GM18861 (cell line): ENCODE measurements around the gene FERMT3.
"Not testable (repeated sequence)": the region's sequence is repeated elsewhere in the genome, so short reads cannot be mapped to it uniquely, and the experiment has no call there.

Source experiments
- ATAC-seq: cut with Tn5 transposase; IDR thresholded peaks from one replicate; pipeline ENCODE4 v1.9.1; 2021; ENCODE audit not compliant: unreplicated experiment

FERMT3 gene

DNA sequence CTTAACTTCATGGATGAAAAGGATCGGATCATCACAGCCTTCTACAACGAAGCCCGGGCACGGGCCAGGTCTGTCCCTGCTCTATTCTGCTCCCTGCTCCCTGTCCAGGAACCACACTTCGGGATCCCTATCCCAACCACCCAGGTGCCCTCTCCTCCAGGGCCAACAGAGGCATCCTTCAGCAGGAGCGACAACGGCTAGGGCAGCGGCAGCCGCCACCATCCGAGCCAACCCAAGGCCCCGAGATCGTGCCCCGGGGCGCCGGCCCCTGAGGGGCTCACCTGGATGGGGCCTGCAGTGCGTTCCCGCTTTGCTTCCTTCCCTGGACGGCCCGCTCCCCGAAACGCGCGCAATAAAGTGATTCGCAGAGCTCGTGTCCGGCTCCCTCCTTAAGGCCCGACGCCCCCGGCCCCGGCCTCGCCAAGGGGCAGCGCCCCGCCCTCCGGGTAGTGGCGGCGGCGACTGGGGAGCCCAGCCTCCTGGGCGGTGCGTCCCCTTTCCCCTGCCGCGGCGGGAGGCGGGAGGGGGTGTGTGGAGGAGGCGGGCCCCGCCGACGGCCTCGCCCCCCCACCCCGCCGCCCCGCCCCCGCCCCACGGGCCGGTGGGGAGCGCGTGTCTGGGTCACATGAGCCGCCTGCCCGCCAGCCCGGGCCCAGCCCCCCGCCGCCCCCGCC lies 27.5 kb downstream of the FERMT3 start, which contains the start of gene VEGFB:
VEGFB (plus strand) TSS at position 672 of the 674 bp plus-strand sequence. CDS start 250 bp downstream, outside the sequence.
- peak; percentile 30 for ATAC-seq

DNA sequence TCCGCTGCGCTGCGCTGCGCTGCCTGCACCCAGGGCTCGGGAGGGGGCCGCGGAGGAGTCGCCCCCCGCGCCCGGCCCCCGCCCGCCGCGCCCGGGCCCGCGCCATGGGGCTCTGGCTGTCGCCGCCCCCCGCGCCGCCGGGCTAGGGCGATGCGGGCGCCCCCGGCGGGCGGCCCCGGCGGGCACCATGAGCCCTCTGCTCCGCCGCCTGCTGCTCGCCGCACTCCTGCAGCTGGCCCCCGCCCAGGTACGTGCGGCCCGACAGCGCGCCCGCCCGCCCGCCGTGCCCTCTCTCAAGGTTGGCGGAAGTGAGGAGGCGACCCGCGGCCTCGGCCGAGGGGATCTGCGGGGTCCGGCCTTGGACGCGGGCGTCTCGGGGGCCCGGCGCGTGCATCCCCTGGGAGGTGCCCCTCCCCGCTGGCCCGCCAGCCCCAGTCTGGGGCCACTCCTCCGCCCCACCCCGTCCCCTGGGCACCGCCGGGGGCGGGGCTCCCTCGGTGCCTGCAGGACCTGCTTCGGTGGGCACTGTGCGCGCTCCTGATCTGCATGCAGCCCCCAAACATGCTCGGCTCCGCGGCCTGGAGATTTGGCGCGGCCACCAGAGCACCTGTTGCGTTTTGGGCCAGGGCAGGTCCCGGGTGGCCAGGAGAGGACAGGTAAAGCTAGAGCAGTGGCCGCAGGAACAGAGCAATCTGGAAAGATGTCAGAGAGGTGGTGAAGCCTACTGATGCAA lies 28.3 kb downstream of the FERMT3 start:
- no peak for ATAC-seq

GRCh38 chr11:64235437-64236161 lies 29.1 kb downstream of the FERMT3 start:
- ATAC-seq, result no peak

GRCh38 chr11:64237484-64237951 lies 31.0 kb downstream of the FERMT3 start:
- ATAC-seq, result no peak

DNA sequence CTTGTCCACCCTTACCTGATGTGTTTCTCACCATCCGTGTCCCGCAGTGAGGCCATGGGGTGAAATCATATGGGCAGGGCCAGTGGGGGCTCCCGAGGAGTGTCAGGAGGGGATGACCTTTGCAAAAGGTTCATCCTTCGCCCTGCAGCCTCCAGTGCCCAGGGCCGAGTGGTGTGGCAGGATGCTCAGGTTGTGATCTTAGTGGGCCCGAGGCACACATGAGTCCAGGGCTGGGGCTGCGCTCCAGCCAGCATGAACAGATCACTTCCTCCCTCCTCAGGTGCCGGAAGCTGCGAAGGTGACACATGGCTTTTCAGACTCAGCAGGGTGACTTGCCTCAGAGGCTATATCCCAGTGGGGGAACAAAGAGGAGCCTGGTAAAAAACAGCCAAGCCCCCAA lies 31.6 kb downstream of the FERMT3 start:
- no peak for ATAC-seq

- no peak for ATAC-seq
These were observed 32.5 kb downstream of the FERMT3 start for GRCh38 chr11:64238999-64239398.

GRCh38 chr11:64239662-64240434 lies 33.3 kb downstream of the FERMT3 start:
- ATAC-seq, result no peak

- peak; percentile 45 for ATAC-seq
These were observed 34.1 kb downstream of the FERMT3 start, which contains the start of gene FKBP2 for GRCh38 chr11:64240435-64241240. Gene FKBP2, plus strand, starts transcription at chr11:64241095. Its CDS starts 1,293 bp downstream, at chr11:64242388.

DNA sequence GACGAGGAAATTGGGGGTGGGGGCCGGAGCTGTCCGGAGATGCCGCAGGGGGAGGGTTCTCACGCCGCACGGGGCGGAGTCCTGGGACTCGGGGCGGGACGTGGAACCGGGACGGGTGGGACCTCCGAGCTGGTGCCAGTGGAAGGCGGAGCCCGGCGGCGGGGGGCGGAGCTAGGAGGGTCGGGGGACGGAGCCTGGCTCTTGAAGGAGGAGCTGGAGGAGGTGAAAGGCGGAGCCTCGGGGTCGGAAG lies 34.6 kb downstream of the FERMT3 start:
- peak; percentile 50 for ATAC-seq

DNA sequence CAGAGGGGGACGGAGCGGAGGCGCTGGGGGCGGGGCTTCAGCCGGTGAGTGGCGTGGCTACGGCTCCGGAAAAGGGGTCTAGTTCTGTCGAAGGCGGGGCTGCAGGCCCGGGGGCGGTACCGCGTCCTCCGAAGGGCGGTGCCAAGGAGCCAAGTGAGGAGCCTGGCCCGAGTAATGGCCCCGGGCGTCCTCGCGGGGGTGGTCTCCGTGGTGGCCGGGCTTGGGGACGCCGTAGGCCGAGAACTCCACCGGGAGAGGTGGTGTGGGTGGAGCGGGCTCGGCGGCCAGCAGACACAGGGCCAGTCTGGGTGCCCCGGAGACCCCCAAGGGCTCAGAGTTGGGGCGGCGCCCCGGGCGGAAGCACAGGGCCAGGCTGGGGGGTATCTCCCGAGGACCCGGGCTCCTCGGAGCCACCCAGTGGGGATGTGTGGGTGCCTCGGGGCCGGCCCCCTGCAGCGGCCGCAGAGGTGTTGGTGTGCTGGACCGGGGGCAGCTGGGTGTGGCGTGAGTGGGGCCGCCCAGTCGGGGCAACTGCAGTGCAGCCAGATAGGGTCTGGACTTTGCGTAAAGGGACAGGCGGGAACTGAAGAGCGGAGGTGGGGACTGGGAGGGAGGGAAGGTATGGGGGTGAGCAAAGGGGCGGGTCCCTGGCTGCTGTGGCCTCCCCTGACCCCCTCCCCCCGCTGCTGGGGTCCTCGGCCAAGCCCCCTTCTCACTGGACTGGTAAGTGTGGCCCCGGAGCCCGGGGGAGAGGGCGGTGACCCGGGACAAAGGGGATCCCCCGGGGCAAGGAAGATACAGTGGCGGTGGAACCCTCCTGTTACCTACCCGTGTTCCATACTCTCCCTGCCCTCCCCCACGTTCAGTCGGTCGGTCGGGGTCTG lies 35.2 kb downstream of the FERMT3 start:
- peak; percentile 4 for ATAC-seq

- ATAC-seq, result no peak
These were observed 36.8 kb downstream of the FERMT3 start for GRCh38 chr11:64243236-64243854.

GRCh38 chr11:64244107-64244506 lies 37.6 kb downstream of the FERMT3 start:
- no peak for ATAC-seq

DNA sequence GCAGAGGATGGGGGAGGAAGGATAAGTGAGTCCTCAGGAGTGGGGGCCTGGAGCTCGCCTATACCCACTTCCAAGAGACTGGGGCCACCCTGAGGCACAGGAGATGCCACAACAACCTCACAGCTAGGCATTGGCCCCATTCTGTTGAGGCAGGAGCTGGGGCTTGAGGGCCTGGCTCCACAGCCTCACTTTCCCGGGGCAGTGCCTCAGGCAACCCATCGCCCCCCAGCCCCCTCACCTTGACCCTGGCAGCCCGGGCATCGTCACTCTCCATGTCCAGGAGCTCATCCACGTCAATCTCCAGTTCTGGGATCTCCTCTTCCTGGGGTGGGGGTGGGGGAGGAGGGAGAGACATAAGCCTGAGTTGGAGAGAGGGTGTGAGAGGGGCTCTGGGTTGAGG lies 38.4 kb downstream of the FERMT3 start:
- ATAC-seq, result no peak

- ATAC-seq, result no peak
These were observed 38.9 kb downstream of the FERMT3 start for GRCh38 chr11:64245401-64245796.

- no peak for ATAC-seq
These were observed 39.5 kb downstream of the FERMT3 start for GRCh38 chr11:64245797-64246620.

DNA sequence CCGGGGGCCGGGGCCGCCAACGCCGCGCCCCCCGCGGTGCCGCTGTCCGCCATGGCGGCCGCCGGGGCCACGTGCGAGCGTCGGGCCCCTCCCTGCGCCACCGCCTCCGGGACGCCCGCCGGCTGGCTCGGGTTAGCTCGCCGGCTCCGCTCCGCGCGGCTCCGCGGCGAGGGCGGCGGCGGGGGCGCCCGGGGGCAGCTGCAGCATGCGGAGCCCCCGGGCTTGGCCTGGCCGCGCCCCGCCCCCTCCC lies 40.0 kb downstream of the FERMT3 start:
- ATAC-seq, result not testable (repeated sequence)

- no peak for ATAC-seq
These were observed 40.6 kb downstream of the FERMT3 start, which contains the start of gene PPP1R14B for GRCh38 chr11:64246871-64247728. Gene PPP1R14B, minus strand, starts transcription at chr11:64246943. Its CDS starts 270 bp downstream, at chr11:64246673.
